ENCODE results near the gene RAD51B.

DNA sequence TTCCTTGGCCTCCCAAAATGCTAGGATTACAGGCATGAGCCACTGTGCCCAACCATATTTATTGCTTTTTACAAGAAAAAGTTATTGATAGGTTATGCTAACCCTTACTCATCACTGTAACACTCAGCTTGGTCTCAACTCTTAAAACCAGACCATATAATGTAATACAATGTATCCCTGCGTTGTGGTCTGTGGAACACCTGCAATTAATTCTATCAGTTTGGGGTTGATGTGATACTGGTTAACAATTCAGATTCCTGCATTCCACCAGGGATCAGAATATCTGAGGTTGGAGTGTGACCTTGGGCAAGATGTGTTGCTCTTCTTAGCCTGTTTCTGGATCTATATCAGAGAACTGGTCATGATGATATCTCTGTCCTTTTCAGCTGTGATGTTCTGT lies 419.0 kb downstream of the RAD51B start:
- TF ChIP-seq CTCF (IDR thresholded peaks at IDR 0.05) (no peak), POLR2A (IDR thresholded peaks at IDR 0.05) (no peak)
